Gastroesophageal sphincter (tissue), 3 donors: ENCODE results near the gene BCL2L14.

Source experiments
- CTCF ChIP-seq, 4 experiments: fragments of 200-600 bp in 2 of 4; fragments of 450-650 bp in 2 of 4; sonication (generic) in 1 of 4; IDR thresholded peaks; one replicate each; pipeline ENCODE4 v1.5.1; 2017 to 2019; ENCODE audit warnings: antibody characterized with exemption in 4 of 4, mild to moderate bottlenecking in 2 of 4, moderate library complexity in 2 of 4
- POLR2A ChIP-seq, 2 donors: fragments of 450-650 bp; IDR thresholded peaks; one replicate each; pipeline ENCODE4 v1.6.1; 2017; ENCODE audit warnings: antibody characterized with exemption in 2 of 2, mild to moderate bottlenecking in 2 of 2, moderate library complexity in 1 of 2

DNA sequence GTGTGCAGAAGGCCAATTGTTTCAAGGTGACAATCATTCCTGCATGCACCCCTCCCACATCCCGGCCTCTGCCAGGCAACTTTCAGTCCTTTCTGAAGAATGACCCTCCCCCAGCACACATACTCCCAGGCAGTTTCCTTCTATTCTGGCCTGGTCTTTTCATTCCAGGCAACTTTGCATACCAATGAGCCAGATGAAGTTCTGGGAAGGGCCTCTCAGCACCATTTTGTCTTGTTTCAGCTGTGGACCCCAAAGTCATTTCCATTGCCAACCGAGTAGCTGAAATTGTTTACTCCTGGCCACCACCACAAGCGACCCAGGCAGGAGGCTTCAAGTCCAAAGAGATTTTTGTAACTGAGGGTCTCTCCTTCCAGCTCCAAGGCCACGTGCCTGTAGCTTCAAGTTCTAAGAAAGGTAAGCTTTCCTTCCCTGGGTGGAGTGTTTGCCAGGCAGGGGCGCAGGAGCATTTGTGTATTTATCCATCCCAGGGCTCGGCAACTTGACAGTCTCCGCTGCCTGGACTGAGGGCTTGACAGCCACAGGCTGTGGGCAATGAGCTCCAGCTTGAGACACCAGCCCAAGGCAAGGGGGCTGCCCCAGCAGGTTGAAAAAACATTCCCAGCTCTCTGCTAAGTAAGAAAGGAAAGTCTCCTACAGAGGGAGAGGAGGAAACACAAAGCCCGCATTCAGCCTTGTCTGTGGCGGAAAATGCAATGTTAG lies 16.4 kb downstream of the BCL2L14 start:
- TF ChIP-seq CTCF (IDR thresholded peaks at IDR 0.05), result no peak
- no peak for TF ChIP-seq POLR2A (IDR thresholded peaks at IDR 0.05)
